Smooth muscle cell of the brain vasculature (primary cell): Measurements from ENCODE around the gene ZNF385A.
A peak's percentile ranks its signal among the peaks of the same experiment; 100 is the strongest.
"Not testable (repeated sequence)": the region's sequence is repeated elsewhere in the genome, so short reads cannot be mapped to it uniquely, and the experiment has no call there.

Experiments
- DNase-seq: peaks from one replicate; pipeline ENCODE4 v3.0.0-alpha.2; 2012; ENCODE audit warnings: low read depth, low spot score

The ZNF385A gene

GRCh38 chr12:54329759-54330158, 54.8 kb downstream of the ZNF385A start:
- DNase-seq: no peak

GRCh38 chr12:54328595-54329337, 55.8 kb downstream of the ZNF385A start:
- DNase-seq: no peak

- not testable (repeated sequence) for DNase-seq
Observed at GRCh38 chr12:54325442-54326109, 59.0 kb downstream of the ZNF385A start.

- DNase-seq: peak; percentile 99
Observed at GRCh38 chr12:54324617-54325441, 59.7 kb downstream of the ZNF385A start, which contains the start of gene COPZ1. Gene COPZ1 (plus strand): TSS chr12:54325131. CDS start chr12:54325164, 33 bp downstream.

- no peak for DNase-seq
Observed at GRCh38 chr12:54321363-54321762, 63.2 kb downstream of the ZNF385A start.
